IMR-90 (cell line): ENCODE data around the gene TRIM75. TPM values are rescaled to one million over a fixed set of nuclear protein-coding genes. Genes with fewer than 3 reads are reported as not detected.

Experiments used
- ATAC-seq: fragments of 200-7000 bp; cut with Tn5 transposase; 2 replicates; pipeline ENCODE4 v1.9.1; 2020; ENCODE audit warnings: low read depth, mild to moderate bottlenecking, moderate library complexity
- BruUV-seq: library from RNA; stranded (reverse); fragments of 400-500 nt; replicated peaks from 2 replicates; lab custom pipeline; 2021; lab: Mats Ljungman, UMichigan
- CTCF ChIA-PET: fragments of 300-600 bp; formaldehyde crosslinking; extraction: SDS; loops from one replicate; lab custom pipeline; 2021; ENCODE audit warnings: antibody characterized with exemption; lab: Yijun Ruan, JAX
- POLR2A ChIA-PET: fragments of 300-600 bp; sonication (Branson Sonifier 250); formaldehyde crosslinking; loops from one replicate; lab custom pipeline; 2022; ENCODE audit warnings: antibody characterized with exemption; ENCODE audit not compliant: unreplicated experiment; lab: Charles Lee
- DNase-seq: peaks from one replicate; pipeline ENCODE4 v3.0.0; 2013
- H2AFZ ChIP-seq: replicated peaks from 2 replicates; pipeline ENCODE3; 2013; ENCODE audit warnings: low read length, mild to moderate bottlenecking; ENCODE audit not compliant: poor library complexity
- H2AK5ac ChIP-seq: 2 replicates; pipeline ENCODE4 v1.6.1; 2013; ENCODE audit warnings: low read depth, low read length, inconsistent platforms
- H2AK9ac ChIP-seq: replicated peaks from 2 replicates; pipeline ENCODE3; 2013; ENCODE audit warnings: mild to moderate bottlenecking, low read depth, low read length, moderate library complexity; ENCODE audit not compliant: poor library complexity
- H2BK120ac ChIP-seq: 2 replicates; pipeline ENCODE4 v1.6.1; 2013; ENCODE audit warnings: low read depth, low read length, inconsistent platforms
- H2BK15ac ChIP-seq: 3 replicates; pipeline ENCODE4 v1.6.1; 2013; ENCODE audit warnings: low read depth, low read length, inconsistent platforms
- H2BK20ac ChIP-seq: 2 replicates; pipeline ENCODE4 v1.6.1; 2013; ENCODE audit warnings: low read depth, mild to moderate bottlenecking, inconsistent platforms, low read length, moderate library complexity
- H2BK5ac ChIP-seq: 2 replicates; pipeline ENCODE4 v1.6.1; 2013; ENCODE audit warnings: mild to moderate bottlenecking, low read depth, low read length, inconsistent platforms; ENCODE audit not compliant: poor library complexity, severe bottlenecking
- H3K14ac ChIP-seq: replicated peaks from 2 replicates; pipeline ENCODE4 v1.6.1; 2013; ENCODE audit warnings: low read depth, low read length, inconsistent platforms
- H3K18ac ChIP-seq: 2 replicates; pipeline ENCODE4 v1.6.1; 2013; ENCODE audit warnings: low read depth, low read length, control low read depth
- H3K23ac ChIP-seq: 2 replicates; pipeline ENCODE4 v1.6.1; 2013; ENCODE audit warnings: low read depth, low read length, inconsistent platforms
- H3K27ac ChIP-seq: 2 replicates; pipeline ENCODE4 v1.5.1; 2013; ENCODE audit warnings: mild to moderate bottlenecking, control low read depth, low read length; ENCODE audit not compliant: insufficient read depth
- H3K27me3 ChIP-seq: 2 replicates; pipeline ENCODE4 v1.6.1; 2013; ENCODE audit warnings: low read length; ENCODE audit not compliant: control insufficient read depth, insufficient read depth
- H3K36me3 ChIP-seq: 2 replicates; pipeline ENCODE4 v1.6.1; 2013; ENCODE audit warnings: low read length, mixed read lengths; ENCODE audit not compliant: control insufficient read depth, insufficient read depth
- H3K4ac ChIP-seq: 2 replicates; pipeline ENCODE4 v1.6.1; 2013; ENCODE audit warnings: low read depth, low read length, inconsistent platforms
- H3K4me1 ChIP-seq: 2 replicates; pipeline ENCODE4 v1.6.1; 2013; ENCODE audit warnings: low read length, mixed read lengths; ENCODE audit not compliant: control insufficient read depth, insufficient read depth
- H3K4me2 ChIP-seq: 2 replicates; pipeline ENCODE4 v1.6.1; 2013; ENCODE audit warnings: low read depth, mild to moderate bottlenecking, control low read depth, low read length, moderate library complexity
- H3K4me3 ChIP-seq: 2 replicates; pipeline ENCODE4 v1.5.1; 2013; ENCODE audit warnings: low read depth, mild to moderate bottlenecking, control low read depth, low read length, moderate library complexity; ENCODE audit not compliant: insufficient read depth
- H3K56ac ChIP-seq: 2 replicates; pipeline ENCODE4 v1.6.1; 2013; ENCODE audit warnings: low read length, inconsistent platforms; ENCODE audit not compliant: insufficient read depth; ENCODE audit errors: extremely low read depth
- H3K79me1 ChIP-seq, 2 experiments: 2 replicates each; pipeline ENCODE4 v1.6.1; 2013; ENCODE audit warnings: low read length in 2 of 2, inconsistent platforms in 1 of 2, low read depth in 1 of 2
- H3K9ac ChIP-seq: 2 replicates; pipeline ENCODE4 v1.6.1; 2013; ENCODE audit warnings: low read depth, low read length, control low read depth
- H3K9me1 ChIP-seq: 2 replicates; pipeline ENCODE4 v1.6.1; 2013; ENCODE audit warnings: low read length, inconsistent platforms; ENCODE audit not compliant: insufficient read depth
- H3K9me3 ChIP-seq: 2 replicates; pipeline ENCODE4 v1.6.1; 2013; ENCODE audit warnings: low read length; ENCODE audit not compliant: control insufficient read depth, insufficient read depth
- H4K20me1 ChIP-seq: 2 replicates; pipeline ENCODE4 v1.6.1; 2013; ENCODE audit warnings: low read length, inconsistent platforms; ENCODE audit not compliant: insufficient read depth
- H4K5ac ChIP-seq: 2 replicates; pipeline ENCODE4 v1.6.1; 2013; ENCODE audit warnings: mild to moderate bottlenecking, low read depth, low read length, control low read depth
- H4K8ac ChIP-seq, 2 experiments: 2 replicates each; pipeline ENCODE4 v1.6.1; 2013; ENCODE audit warnings: low read depth in 2 of 2, low read length in 2 of 2, control low read depth in 1 of 2, inconsistent platforms in 1 of 2
- H4K91ac ChIP-seq: 2 replicates; pipeline ENCODE4 v1.6.1; 2013; ENCODE audit warnings: low read depth, low read length, inconsistent platforms; ENCODE audit not compliant: insufficient read depth
- BHLHE40 ChIP-seq: fragments of 150-350 bp; IDR thresholded peaks from 2 replicates; pipeline ENCODE4 v1.6.1; 2016; ENCODE audit warnings: mild to moderate bottlenecking, low read depth, low read length
- CEBPB ChIP-seq: IDR thresholded peaks from 2 replicates; pipeline ENCODE4 v1.6.1; 2012; ENCODE audit warnings: low read depth, low read length, improper control_type of control experiment
- CHD1 ChIP-seq: IDR thresholded peaks from 2 replicates; pipeline ENCODE4 v1.6.1; 2012; ENCODE audit warnings: low read depth, low read length, improper control_type of control experiment
- MAFK ChIP-seq: IDR thresholded peaks from 2 replicates; pipeline ENCODE4 v1.6.1; 2012; ENCODE audit warnings: low read depth, low read length, improper control_type of control experiment
- MXI1 ChIP-seq: IDR thresholded peaks from 2 replicates; pipeline ENCODE4 v1.6.1; 2012; ENCODE audit warnings: low read depth, mild to moderate bottlenecking, low read length, moderate library complexity, borderline replicate concordance
- NFE2L2 ChIP-seq: fragments of 150-350 bp; IDR thresholded peaks from 2 replicates; pipeline ENCODE4 v1.6.1; 2016; ENCODE audit warnings: low read depth, mild to moderate bottlenecking, low read length
- RAD21 ChIP-seq: IDR thresholded peaks from 2 replicates; pipeline ENCODE4 v1.6.1; 2012; ENCODE audit warnings: low read length, improper control_type of control experiment
- RFX5 ChIP-seq: IDR thresholded peaks from 2 replicates; pipeline ENCODE4 v1.8.0; 2012; ENCODE audit warnings: low read depth, mild to moderate bottlenecking, low read length, moderate library complexity
- SMC3 ChIP-seq: fragments of 150-350 bp; IDR thresholded peaks from 2 replicates; pipeline ENCODE4 v1.6.1; 2016; ENCODE audit warnings: low read depth, mild to moderate bottlenecking, antibody characterized with exemption, low read length, moderate library complexity
- WGBS, 2 experiments: methylation state at CpG; one replicate each; pipeline versions ENCODE4 v1.1.5 to v1.1.7; 2013; ENCODE audit warnings: missing lambda C conversion rate in 2 of 2; ENCODE audit not compliant: insufficient read length in 1 of 2; ENCODE audit errors: extremely low coverage in 2 of 2; 5-methylcytosine and 5-hydroxymethylcytosine counted together
- dilution Hi-C: fragments of 300-500 bp; cut with HindIII; formaldehyde crosslinking; loops from one replicate; pipeline ENCODE4 v1.14.3; 2018; ENCODE audit warnings: low sequenced_read_pairs; ENCODE audit not compliant: unreplicated experiment
- in situ Hi-C: fragments of 300-500 bp; cut with MboI; formaldehyde crosslinking; loops from 3 replicates; pipeline ENCODE4 v1.14.3; 2019; ENCODE audit warnings: low sequenced_read_pairs, inconsistent platforms, mixed read lengths
- intact Hi-C: fragments of 100-400 bp; cut with micrococcal nuclease; formaldehyde crosslinking; loops from 2 replicates; pipeline ENCODE4 v1.10.0; 2022
- polyA plus RNA-seq, 3 experiments: library from polyadenylated mRNA; depleted of rRNA; stranded (reverse); fragments of >200 nt; gene quantifications; 2 replicates each; pipeline ENCODE4 v1.2.3, GENCODE V29; 2012; ENCODE audit warnings: low replicate concordance in 1 of 3
- total RNA-seq: library from RNA; depleted of rRNA; stranded (reverse); fragments of >200 nt; gene quantifications from 2 replicates; pipeline ENCODE4 v1.2.3, GENCODE V29; 2012
- TF ChIP-seq, protein P1 (sequence below): fragments of 150-350 bp; IDR thresholded peaks from 2 replicates; pipeline ENCODE4 v1.6.1; 2017; ENCODE audit warnings: mild to moderate bottlenecking, antibody characterized with exemption, low read length, low read depth

Gene TRIM75
- total and polyA plus RNA-seq, 2 of the 4 experiments (the other 2 are of a cell fraction) = not detected

GRCh38 chr4:165027762-165028402 lies 25.8 kb upstream of the TRIM75 start:
- H3K9me3 ChIP-seq = peaks cover 7% of the 10 kb centered on the region; the same call in 1 of the 2 replicates
- H4K20me1 ChIP-seq = no peaks in the 10 kb centered on the region
- H3K9ac ChIP-seq = no peak overlapping the region
- no peak overlapping the region for H2BK15ac ChIP-seq
- no peak overlapping the region for H3K27ac ChIP-seq
- no peak overlapping the region for H3K4me2 ChIP-seq
- H3K79me1 ChIP-seq = no peaks in the 10 kb centered on the region
- no peak overlapping the region for H3K56ac ChIP-seq
- no peak overlapping the region for H3K14ac ChIP-seq
- no TSS peak for BruUV-seq
- no peak overlapping the region for H2AFZ ChIP-seq
- no peak overlapping the region for H2BK20ac ChIP-seq
- CTCF ChIA-PET = no interaction called here
- H4K91ac ChIP-seq = no peak overlapping the region
- H3K4me1 ChIP-seq = no peaks in the 10 kb centered on the region
- WGBS, 2 experiments = no CpG with 5 or more reads among the region's 7 CpGs
- H2BK120ac ChIP-seq = no peak overlapping the region
- H2AK9ac ChIP-seq = no peak overlapping the region
- H3K36me3 ChIP-seq = no peaks in the 10 kb centered on the region
- H3K4me3 ChIP-seq = no peak overlapping the region
- no peak for ATAC-seq
- no peaks in the 10 kb centered on the region for H3K9me1 ChIP-seq
- H2BK5ac ChIP-seq = no peak overlapping the region
- POLR2A ChIA-PET = no interaction called here
- no peak overlapping the region for H2AK5ac ChIP-seq
- no peak overlapping the region for H4K8ac ChIP-seq
- dilution Hi-C loops (no loop called here), in situ Hi-C loops (no loop called here), intact Hi-C loops (no loop called here)
- H3K18ac ChIP-seq = no peak overlapping the region
- no peak overlapping the region for H3K23ac ChIP-seq
- DNase-seq = no peak
- TF ChIP-seq NFE2L2 (no peak), SMC3 (no peak), RAD21 (no peak), CHD1 (no peak), RFX5 (no peak), BHLHE40 (no peak), MAFK (no peak), MXI1 (no peak), CEBPB (no peak)
- TF ChIP-seq, protein P1, sequence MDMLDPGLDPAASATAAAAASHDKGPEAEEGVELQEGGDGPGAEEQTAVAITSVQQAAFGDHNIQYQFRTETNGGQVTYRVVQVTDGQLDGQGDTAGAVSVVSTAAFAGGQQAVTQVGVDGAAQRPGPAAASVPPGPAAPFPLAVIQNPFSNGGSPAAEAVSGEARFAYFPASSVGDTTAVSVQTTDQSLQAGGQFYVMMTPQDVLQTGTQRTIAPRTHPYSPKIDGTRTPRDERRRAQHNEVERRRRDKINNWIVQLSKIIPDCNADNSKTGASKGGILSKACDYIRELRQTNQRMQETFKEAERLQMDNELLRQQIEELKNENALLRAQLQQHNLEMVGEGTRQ = no peak
- no peak overlapping the region for H3K4ac ChIP-seq
- no peaks in the 10 kb centered on the region for H3K27me3 ChIP-seq
- H4K5ac ChIP-seq = no peak overlapping the region
